HT1080 (cell line): ENCODE measurements around the gene LMCD1. TPM values are rescaled to one million over a fixed set of nuclear protein-coding genes. Genes with fewer than 3 reads are reported as not detected.
"Not testable (repeated sequence)": the region's sequence is repeated elsewhere in the genome, so short reads cannot be mapped to it uniquely, and the experiment has no call there.

Experiments used
- DNase-seq: peaks from one replicate; pipeline ENCODE4 v3.0.0-alpha.2; 2015; ENCODE audit warnings: low read depth
- total RNA-seq: library from RNA; depleted of rRNA; stranded (reverse); fragments of >200 nt; shearing (Covaris generic); gene quantifications from 2 replicates; pipeline ENCODE4 v1.2.3, GENCODE V29; 2014

LMCD1 gene
- total RNA-seq, 1 experiment from 2014 or later: 6.8 TPM

- DNase-seq: not testable (repeated sequence)
These were observed 78.8 kb downstream of the LMCD1 start for GRCh38 chr3:8580434-8580833.

GRCh38 chr3:8581373-8581772 lies 79.8 kb downstream of the LMCD1 start:
- DNase-seq: no peak

GRCh38 chr3:8581806-8582445 lies 80.3 kb downstream of the LMCD1 start:
- no peak for DNase-seq

GRCh38 chr3:8584661-8585060 lies 83.0 kb downstream of the LMCD1 start:
- DNase-seq: no peak

- DNase-seq: no peak
These were observed 88.4 kb downstream of the LMCD1 start for GRCh38 chr3:8589880-8590556.

GRCh38 chr3:8593021-8593827 lies 91.6 kb downstream of the LMCD1 start:
- DNase-seq: no peak

GRCh38 chr3:8595252-8595651 lies 93.6 kb downstream of the LMCD1 start:
- DNase-seq: no peak

- DNase-seq: no peak
These were observed 94.1 kb downstream of the LMCD1 start for GRCh38 chr3:8595695-8596115.

GRCh38 chr3:8596321-8597218 lies 94.9 kb downstream of the LMCD1 start:
- no peak for DNase-seq

- DNase-seq: no peak
These were observed 95.7 kb downstream of the LMCD1 start for GRCh38 chr3:8597219-8597853.

GRCh38 chr3:8599146-8599545 lies 97.5 kb downstream of the LMCD1 start:
- no peak for DNase-seq

GRCh38 chr3:8600457-8600856 lies 98.8 kb downstream of the LMCD1 start:
- DNase-seq: no peak

GRCh38 chr3:8603115-8603710 lies 101.6 kb downstream of the LMCD1 start:
- DNase-seq: no peak

- DNase-seq: no peak
These were observed 102.4 kb downstream of the LMCD1 start for GRCh38 chr3:8604006-8604405.

- no peak for DNase-seq
These were observed 103.4 kb downstream of the LMCD1 start for GRCh38 chr3:8604988-8605387.

GRCh38 chr3:8606701-8607231 lies 105.1 kb downstream of the LMCD1 start:
- no peak for DNase-seq

- peak; percentile 56 for DNase-seq
These were observed 105.8 kb downstream of the LMCD1 start for GRCh38 chr3:8607234-8608040.

GRCh38 chr3:8608041-8608790 lies 106.6 kb downstream of the LMCD1 start:
- no peak for DNase-seq
